LNCaP clone FGC (cell line): Measurements from ENCODE around the gene SLC16A5.

Experiments used
- DNase-seq: peaks from one replicate; pipeline ENCODE4 v3.0.0-alpha.2; 2011; ENCODE audit warnings: low read depth
- H3K4me3 ChIP-seq: 2 replicates; pipeline ENCODE4 v1.5.1; 2011; ENCODE audit warnings: mild to moderate bottlenecking, low read depth, low read length, control low read depth
- TF ChIP-seq, protein P1 (sequence below): IDR thresholded peaks from 2 replicates; pipeline ENCODE4 v1.5.1; 2012; ENCODE audit warnings: mild to moderate bottlenecking; ENCODE audit not compliant: control insufficient read depth, insufficient read depth; ENCODE audit errors: extremely low read depth

The SLC16A5 gene

DNA sequence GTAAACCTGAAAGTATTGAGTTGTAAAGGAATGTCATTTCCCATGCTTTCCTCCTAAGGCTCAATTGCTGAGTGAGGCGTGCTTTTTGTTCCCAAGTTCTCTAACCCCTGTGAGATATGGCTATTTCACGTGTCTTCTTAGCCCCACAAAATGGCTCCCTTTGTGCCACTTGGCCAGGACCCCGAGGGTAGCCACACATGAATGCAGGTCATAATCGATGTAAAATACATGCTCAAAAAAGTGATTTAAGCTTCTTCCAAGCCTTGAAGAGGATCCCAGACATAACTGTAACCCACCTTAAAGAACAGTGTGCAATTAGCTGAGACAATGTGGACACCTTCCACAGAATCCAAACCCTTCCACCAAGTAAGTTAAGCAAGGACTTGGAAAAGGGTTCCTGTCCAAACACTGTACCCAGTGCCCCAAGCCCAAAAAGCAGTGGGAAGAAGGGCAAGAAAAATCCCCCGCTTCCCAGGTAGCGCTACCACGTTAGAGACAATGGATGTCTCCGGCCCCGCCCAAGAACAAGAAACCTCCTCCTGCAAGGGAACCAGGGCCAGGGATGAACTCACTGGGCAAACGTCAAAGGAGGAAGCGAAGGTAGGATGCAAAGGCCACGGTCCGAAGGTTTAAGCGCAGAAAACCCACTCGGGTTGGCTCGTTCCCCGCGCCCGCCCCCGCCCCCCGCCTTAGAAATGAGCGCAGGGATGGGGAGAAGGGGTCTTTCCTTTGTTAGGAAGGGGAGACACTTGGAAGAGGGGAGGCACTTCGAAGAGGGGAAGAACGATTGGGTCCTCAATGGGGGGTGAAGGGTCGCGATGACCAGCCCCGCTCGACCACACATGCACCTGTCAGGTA, 65.4 kb downstream of the SLC16A5 start:
- peak overlapping the region; percentile 100 for H3K4me3 ChIP-seq
- TF ChIP-seq, protein P1, sequence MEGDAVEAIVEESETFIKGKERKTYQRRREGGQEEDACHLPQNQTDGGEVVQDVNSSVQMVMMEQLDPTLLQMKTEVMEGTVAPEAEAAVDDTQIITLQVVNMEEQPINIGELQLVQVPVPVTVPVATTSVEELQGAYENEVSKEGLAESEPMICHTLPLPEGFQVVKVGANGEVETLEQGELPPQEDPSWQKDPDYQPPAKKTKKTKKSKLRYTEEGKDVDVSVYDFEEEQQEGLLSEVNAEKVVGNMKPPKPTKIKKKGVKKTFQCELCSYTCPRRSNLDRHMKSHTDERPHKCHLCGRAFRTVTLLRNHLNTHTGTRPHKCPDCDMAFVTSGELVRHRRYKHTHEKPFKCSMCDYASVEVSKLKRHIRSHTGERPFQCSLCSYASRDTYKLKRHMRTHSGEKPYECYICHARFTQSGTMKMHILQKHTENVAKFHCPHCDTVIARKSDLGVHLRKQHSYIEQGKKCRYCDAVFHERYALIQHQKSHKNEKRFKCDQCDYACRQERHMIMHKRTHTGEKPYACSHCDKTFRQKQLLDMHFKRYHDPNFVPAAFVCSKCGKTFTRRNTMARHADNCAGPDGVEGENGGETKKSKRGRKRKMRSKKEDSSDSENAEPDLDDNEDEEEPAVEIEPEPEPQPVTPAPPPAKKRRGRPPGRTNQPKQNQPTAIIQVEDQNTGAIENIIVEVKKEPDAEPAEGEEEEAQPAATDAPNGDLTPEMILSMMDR: no peak
- DNase-seq: peak; percentile 38

DNA sequence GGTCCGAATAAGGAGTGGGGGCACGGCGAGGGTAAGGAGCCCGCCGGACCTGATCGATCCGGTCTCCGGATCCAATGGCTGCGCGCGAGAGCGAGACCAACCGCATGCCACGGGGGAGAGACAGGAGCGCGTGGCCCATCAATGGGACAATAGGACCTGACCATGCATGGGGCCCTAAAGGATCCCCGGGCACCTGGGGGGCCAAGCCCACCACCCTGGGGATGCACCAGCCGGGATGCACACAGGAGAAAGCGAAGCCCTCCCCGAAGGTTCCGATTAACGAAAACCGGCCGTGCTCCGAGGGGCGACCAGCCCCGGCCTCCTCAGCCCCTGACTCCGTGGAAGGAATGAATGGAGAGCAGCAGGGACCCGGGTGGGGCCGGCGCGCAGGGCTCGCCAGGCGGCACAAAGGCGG, 66.0 kb downstream of the SLC16A5 start:
- no peak for DNase-seq
- TF ChIP-seq, protein P1: no peak

GRCh38 chr17:75154195-75155106, 66.7 kb downstream of the SLC16A5 start, which contains the start of gene JPT1:
JPT1 (minus strand) TSS chr17:75154512; CDS start chr17:75154397, 115 bp downstream.
- TF ChIP-seq, protein P1: no peak
- peak; percentile 98 for DNase-seq
- peak within 1 kb of the TSS; percentile 100 for H3K4me3 ChIP-seq

More for the DNA sequence above, 66.0 kb downstream of the SLC16A5 start:
- peak overlapping the region; percentile 100 for H3K4me3 ChIP-seq

DNA sequence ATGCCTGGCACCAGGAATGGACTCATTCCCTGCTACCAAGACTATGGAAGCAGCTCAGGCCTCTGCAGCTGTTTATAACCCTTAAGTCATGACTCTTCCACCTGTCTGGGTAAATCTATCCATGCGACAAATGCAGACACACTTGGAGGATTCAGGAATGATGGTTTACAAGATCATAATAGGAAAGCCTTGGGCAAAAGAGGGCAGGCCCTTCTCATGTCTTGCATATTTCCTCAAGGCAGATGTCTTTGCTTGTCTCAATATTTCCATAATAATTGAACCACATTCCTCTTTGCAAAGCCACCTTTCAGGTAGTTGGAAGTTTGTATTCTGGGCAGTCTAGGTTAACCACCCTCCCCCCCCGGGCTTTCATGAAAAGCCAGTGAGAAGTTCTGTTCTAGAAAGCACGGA, 67.4 kb downstream of the SLC16A5 start:
- TF ChIP-seq, protein P1: no peak
- no peak for DNase-seq
- no peak overlapping the region for H3K4me3 ChIP-seq
